HTR-8/SVneo (cell line): Measurements from ENCODE around the gene TRIM56.
"Not testable (repeated sequence)": the region's sequence is repeated elsewhere in the genome, so short reads cannot be mapped to it uniquely, and the experiment has no call there.

Experiments
- DNase-seq: peaks from one replicate; pipeline ENCODE4 v3.0.0; 2011; ENCODE audit warnings: low spot score, mixed read lengths; ENCODE audit not compliant: insufficient read length
- FAIRE-seq: peaks from 2 replicates; lab custom pipeline; 2011; peaks lifted over from hg19 to GRCh38; lab: Jason Lieb, UNC

The TRIM56 gene

GRCh38 chr7:101108961-101109360, 23.7 kb downstream of the TRIM56 start:
- FAIRE-seq, result no peak
- DNase-seq, result no peak

GRCh38 chr7:101109368-101109767, 24.1 kb downstream of the TRIM56 start:
- FAIRE-seq (no peak), DNase-seq (no peak)

- FAIRE-seq (no peak), DNase-seq (no peak)
Measured at GRCh38 chr7:101111261-101111660, 26.0 kb downstream of the TRIM56 start.

GRCh38 chr7:101112233-101112632, 27.0 kb downstream of the TRIM56 start:
- DNase-seq (no peak), FAIRE-seq (no peak)

- not testable (repeated sequence) for FAIRE-seq, DNase-seq
Measured at GRCh38 chr7:101113140-101113539, 27.9 kb downstream of the TRIM56 start.

- no peak for DNase-seq
- FAIRE-seq, result no peak
Measured at GRCh38 chr7:101113836-101114235, 28.6 kb downstream of the TRIM56 start.

GRCh38 chr7:101114492-101114891, 29.2 kb downstream of the TRIM56 start:
- DNase-seq (no peak), FAIRE-seq (no peak)

GRCh38 chr7:101115215-101115614, 29.9 kb downstream of the TRIM56 start:
- FAIRE-seq (no peak), DNase-seq (no peak)

GRCh38 chr7:101116898-101117297, 31.6 kb downstream of the TRIM56 start:
- FAIRE-seq (no peak), DNase-seq (no peak)

- FAIRE-seq (no peak), DNase-seq (no peak)
Measured at GRCh38 chr7:101118856-101119255, 33.6 kb downstream of the TRIM56 start.

GRCh38 chr7:101119876-101120275, 34.6 kb downstream of the TRIM56 start:
- FAIRE-seq (no peak), DNase-seq (no peak)

- DNase-seq (no peak), FAIRE-seq (no peak)
Measured at GRCh38 chr7:101120315-101120714, 35.0 kb downstream of the TRIM56 start.

GRCh38 chr7:101121631-101121990, 36.3 kb downstream of the TRIM56 start:
- FAIRE-seq, DNase-seq: not testable (repeated sequence)

GRCh38 chr7:101121991-101122932, 37.0 kb downstream of the TRIM56 start:
- FAIRE-seq (no peak), DNase-seq (no peak)

- no peak for DNase-seq
Measured at GRCh38 chr7:101122933-101123702, 37.8 kb downstream of the TRIM56 start.

GRCh38 chr7:101123703-101124068, 38.4 kb downstream of the TRIM56 start:
- no peak for DNase-seq
- no peak for FAIRE-seq

More at GRCh38 chr7:101122933-101123702, 37.8 kb downstream of the TRIM56 start:
- FAIRE-seq, result no peak

- FAIRE-seq (no peak), DNase-seq (no peak)
Measured at GRCh38 chr7:101124376-101125056, 39.2 kb downstream of the TRIM56 start.

GRCh38 chr7:101125989-101126650, 40.8 kb downstream of the TRIM56 start:
- FAIRE-seq (no peak), DNase-seq (no peak)

GRCh38 chr7:101126651-101127459, 41.6 kb downstream of the TRIM56 start, which contains the start of gene SERPINE1:
Gene SERPINE1 (plus strand): TSS chr7:101127104. CDS start chr7:101128394, 1,290 bp downstream.
- no peak for FAIRE-seq
- DNase-seq, result peak; percentile 84
